ENCODE measurements around the gene HEG1.

Gene HEG1

GRCh38 chr3:124941771-124942170, 114.0 kb downstream of the HEG1 start:
- DNase-seq = peak in 2 of 3 donors; percentile 35 to 41

GRCh38 chr3:124939661-124940060, 116.1 kb downstream of the HEG1 start:
- no peak for DNase-seq

- no peak for DNase-seq
These were observed 116.9 kb downstream of the HEG1 start for GRCh38 chr3:124938896-124939295.

GRCh38 chr3:124937049-124937448, 118.7 kb downstream of the HEG1 start:
- DNase-seq = no peak

GRCh38 chr3:124935794-124936542, 119.8 kb downstream of the HEG1 start:
- no peak for DNase-seq

GRCh38 chr3:124935264-124935663, 120.5 kb downstream of the HEG1 start:
- DNase-seq = peak in 1 of 3 donors; percentile 16

- no peak for DNase-seq
These were observed 121.2 kb downstream of the HEG1 start, which contains the start of gene MUC13 for GRCh38 chr3:124934577-124934976. TSS of gene MUC13 (minus strand) at chr3:124934751. CDS start at chr3:124934712, 39 bp downstream.

- DNase-seq = peak; percentile 74 to 81 (median 75)
These were observed 127.2 kb downstream of the HEG1 start for GRCh38 chr3:124928333-124929202.

GRCh38 chr3:124927574-124928045, 128.2 kb downstream of the HEG1 start:
- DNase-seq = no peak

- peak; percentile 37 to 55 (median 54) for DNase-seq
These were observed 129.2 kb downstream of the HEG1 start for GRCh38 chr3:124926426-124927101.

GRCh38 chr3:124924741-124925140, 131.1 kb downstream of the HEG1 start:
- no peak for DNase-seq

- no peak for DNase-seq
These were observed 132.0 kb downstream of the HEG1 start for GRCh38 chr3:124923833-124924232.

GRCh38 chr3:124920718-124921117, 135.1 kb downstream of the HEG1 start:
- no peak for DNase-seq

GRCh38 chr3:124919756-124920155, 136.0 kb downstream of the HEG1 start:
- no peak for DNase-seq

GRCh38 chr3:124918524-124918923, 137.3 kb downstream of the HEG1 start:
- no peak for DNase-seq

GRCh38 chr3:124916837-124917409, 138.9 kb downstream of the HEG1 start:
- peak; percentile 56 to 66 (median 59) for DNase-seq

Data from suppressor macrophage treated with lipopolysaccharide for 1 hour (primary cell).